ENCODE measurements around the gene OR6J1.
"Not testable (repeated sequence)": the region's sequence is repeated elsewhere in the genome, so short reads cannot be mapped to it uniquely, and the experiment has no call there.

The OR6J1 gene

GRCh38 chr14:22601456-22601855, 42.7 kb downstream of the OR6J1 start:
- DNase-seq = no peak

GRCh38 chr14:22600027-22600426, 44.1 kb downstream of the OR6J1 start:
- DNase-seq = no peak

- DNase-seq = no peak
Measured at GRCh38 chr14:22599349-22599748, 44.8 kb downstream of the OR6J1 start.

- DNase-seq = no peak
Measured at GRCh38 chr14:22598896-22599244, 45.3 kb downstream of the OR6J1 start.

- no peak for DNase-seq
Measured at GRCh38 chr14:22598099-22598895, 45.9 kb downstream of the OR6J1 start, which contains the start of gene ABHD4. ABHD4 (plus strand) TSS chr14:22598300; CDS start chr14:22598307, 7 bp downstream.

- DNase-seq = no peak
Measured at GRCh38 chr14:22597771-22598098, 46.4 kb downstream of the OR6J1 start.

GRCh38 chr14:22597265-22597664, 46.9 kb downstream of the OR6J1 start:
- DNase-seq = no peak

GRCh38 chr14:22596354-22596879, 47.7 kb downstream of the OR6J1 start:
- DNase-seq = no peak

GRCh38 chr14:22594156-22594716, 49.9 kb downstream of the OR6J1 start:
- DNase-seq = no peak

GRCh38 chr14:22593601-22594000, 50.6 kb downstream of the OR6J1 start:
- no peak for DNase-seq

GRCh38 chr14:22593189-22593588, 51.0 kb downstream of the OR6J1 start:
- no peak for DNase-seq

GRCh38 chr14:22589096-22589839, 54.9 kb downstream of the OR6J1 start, which contains the start of gene DAD1:
DAD1 (minus strand) TSS chr14:22589224; CDS start chr14:22589157, 67 bp downstream.
- DNase-seq = peak; percentile 99

GRCh38 chr14:22588526-22589095, 55.5 kb downstream of the OR6J1 start:
- DNase-seq = no peak

- not testable (repeated sequence) for DNase-seq
Measured at GRCh38 chr14:22587677-22588422, 56.3 kb downstream of the OR6J1 start.

GRCh38 chr14:22587247-22587646, 56.9 kb downstream of the OR6J1 start:
- DNase-seq = no peak

- DNase-seq = no peak
Measured at GRCh38 chr14:22583994-22584393, 60.2 kb downstream of the OR6J1 start.

Data from KG1 (cell line).